ENCODE data around the gene GIGYF1.

DNA sequence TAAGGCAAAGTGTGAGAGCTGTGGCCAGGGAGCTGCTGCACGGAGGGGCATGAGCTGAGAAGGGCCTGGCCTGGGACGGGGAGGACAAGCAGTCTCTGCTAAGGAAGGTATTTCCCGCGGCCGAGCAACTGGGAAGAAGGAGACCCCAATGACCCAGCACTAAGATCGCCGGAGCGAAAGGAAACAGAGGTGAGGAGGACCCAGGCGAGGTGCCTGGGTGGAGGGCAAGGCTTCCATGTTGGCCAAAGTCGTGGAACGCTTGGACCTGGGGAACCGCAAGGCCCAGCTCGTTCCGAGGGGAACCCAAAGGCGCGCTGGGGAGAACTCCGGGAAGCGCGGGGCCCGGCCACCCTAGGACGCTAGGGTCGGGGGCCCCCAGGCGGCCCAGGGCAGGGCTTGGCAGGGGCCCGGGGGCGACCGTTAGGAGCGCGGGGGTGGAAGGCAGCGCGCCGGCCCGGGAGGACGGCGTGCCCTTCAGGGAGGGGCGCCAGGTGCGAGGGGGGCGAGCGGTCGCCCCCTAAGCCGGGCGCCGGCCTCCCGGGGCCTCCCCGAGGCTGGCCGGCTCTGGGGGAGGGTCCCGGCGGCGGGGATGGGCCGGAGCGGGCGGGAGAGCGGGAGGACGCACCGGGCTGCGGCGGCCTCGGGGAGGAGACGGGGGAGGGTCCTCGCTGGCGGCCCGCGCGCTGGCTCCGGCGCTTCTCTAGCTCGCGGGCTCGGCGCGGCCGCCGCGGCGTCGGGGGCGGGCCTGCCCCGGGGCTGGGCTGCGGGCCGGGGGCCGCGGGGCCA, 545 bp downstream of the GIGYF1 start:
- no peak for TF ChIP-seq CTCF (IDR thresholded peaks at IDR 0.05; ENCODE audit: poor library complexity)
- no peak for TF ChIP-seq EZH2 (IDR thresholded peaks at IDR 0.05; ENCODE audit: borderline replicate concordance)

Data from hepatocyte (in vitro differentiated cells).